ENCODE measurements around the gene DOK3. TPM values are rescaled to one million over a fixed set of nuclear protein-coding genes. Genes with fewer than 3 reads are reported as not detected.
A peak's percentile ranks its signal among the peaks of the same experiment; 100 is the strongest.

The DOK3 gene
- total RNA-seq, 1 experiment from 2014 or later: 138 TPM

- H3K9me3 ChIP-seq (ENCODE audit: low read length): no peaks in the 10 kb centered on the region
- no peaks in the 10 kb centered on the region for H3K9me2 ChIP-seq (replicated peaks; ENCODE audit: insufficient read depth, low read length)
- H4K20me1 ChIP-seq (ENCODE audit: insufficient read depth, low read depth, low read length): peaks cover 8% of the 10 kb centered on the region; the same call in 1 of the 2 replicates
- H3K4me2 ChIP-seq (ENCODE audit: low read depth, low read length, poor library complexity, severe bottlenecking): no peak overlapping the region
- DNase-seq: no peak
- no peak overlapping the region for H3K27ac ChIP-seq (ENCODE audit: low read length)
- H2AFZ ChIP-seq (ENCODE audit: low read length): no peak overlapping the region
- peaks cover 17% of the 10 kb centered on the region for H3K4me1 ChIP-seq (ENCODE audit: low read length)
- H3K9ac ChIP-seq (ENCODE audit: low read length): no peak overlapping the region
- H3K27me3 ChIP-seq (ENCODE audit: low read length): no peaks in the 10 kb centered on the region
- H3K36me3 ChIP-seq (ENCODE audit: insufficient read depth, low read length): peaks cover 10% of the 10 kb centered on the region
- no peaks in the 10 kb centered on the region for H3K79me2 ChIP-seq (ENCODE audit: low read length)
- H3K4me3 ChIP-seq (ENCODE audit: low read length): no peak overlapping the region
Measured at GRCh38 chr5:177462021-177462670, 47.5 kb downstream of the DOK3 start.

- Histone ChIP-seq H3K4me1 (ENCODE audit: low read length) (peaks cover 35% of the 10 kb centered on the region), H3K9me3 (ENCODE audit: low read length) (no peaks in the 10 kb centered on the region), H3K4me3 (ENCODE audit: low read length) (no peak overlapping the region), H3K9ac (ENCODE audit: low read length) (no peak overlapping the region), H3K79me2 (ENCODE audit: low read length) (no peaks in the 10 kb centered on the region), H3K4me2 (ENCODE audit: low read depth, low read length, poor library complexity, severe bottlenecking) (no peak overlapping the region), H3K36me3 (ENCODE audit: insufficient read depth, low read length) (0 out of 2 replicates have a peak, but pooled peaks cover under 1% of the 10 kb centered on the region), H3K9me2 (replicated peaks; ENCODE audit: insufficient read depth, low read length) (no peaks in the 10 kb centered on the region), H3K27ac (ENCODE audit: low read length) (no peak overlapping the region), H2AFZ (ENCODE audit: low read length) (no peak overlapping the region), H3K27me3 (ENCODE audit: low read length) (no peaks in the 10 kb centered on the region), H4K20me1 (ENCODE audit: insufficient read depth, low read depth, low read length) (peaks cover 8% of the 10 kb centered on the region; the same call in 1 of the 2 replicates)
- no peak for DNase-seq
Measured at GRCh38 chr5:177459819-177460628, 49.6 kb downstream of the DOK3 start.

GRCh38 chr5:177459357-177459756, 50.3 kb downstream of the DOK3 start:
- no peaks in the 10 kb centered on the region for H3K9me2 ChIP-seq (replicated peaks; ENCODE audit: insufficient read depth, low read length)
- H3K27ac ChIP-seq (ENCODE audit: low read length): no peak overlapping the region
- no peak overlapping the region for H2AFZ ChIP-seq (ENCODE audit: low read length)
- H3K36me3 ChIP-seq (ENCODE audit: insufficient read depth, low read length): no peaks in the 10 kb centered on the region
- no peaks in the 10 kb centered on the region for H3K79me2 ChIP-seq (ENCODE audit: low read length)
- DNase-seq: no peak
- H4K20me1 ChIP-seq (ENCODE audit: insufficient read depth, low read depth, low read length): peaks cover 8% of the 10 kb centered on the region; the same call in 1 of the 2 replicates
- H3K9me3 ChIP-seq (ENCODE audit: low read length): no peaks in the 10 kb centered on the region
- H3K4me3 ChIP-seq (ENCODE audit: low read length): no peak overlapping the region
- no peak overlapping the region for H3K4me2 ChIP-seq (ENCODE audit: low read depth, low read length, poor library complexity, severe bottlenecking)
- no peak overlapping the region for H3K9ac ChIP-seq (ENCODE audit: low read length)
- no peaks in the 10 kb centered on the region for H3K27me3 ChIP-seq (ENCODE audit: low read length)
- H3K4me1 ChIP-seq (ENCODE audit: low read length): peaks cover 38% of the 10 kb centered on the region

GRCh38 chr5:177458912-177459350, 50.7 kb downstream of the DOK3 start:
- no peaks in the 10 kb centered on the region for H3K36me3 ChIP-seq (ENCODE audit: insufficient read depth, low read length)
- H3K79me2 ChIP-seq (ENCODE audit: low read length): no peaks in the 10 kb centered on the region
- H3K27me3 ChIP-seq (ENCODE audit: low read length): no peaks in the 10 kb centered on the region
- no peaks in the 10 kb centered on the region for H3K9me3 ChIP-seq (ENCODE audit: low read length)
- H3K4me3 ChIP-seq (ENCODE audit: low read length): no peak overlapping the region
- H2AFZ ChIP-seq (ENCODE audit: low read length): no peak overlapping the region
- DNase-seq: peak; percentile 77
- H4K20me1 ChIP-seq (ENCODE audit: insufficient read depth, low read depth, low read length): peaks cover 8% of the 10 kb centered on the region; the same call in 1 of the 2 replicates
- H3K4me1 ChIP-seq (ENCODE audit: low read length): peaks cover 41% of the 10 kb centered on the region
- no peaks in the 10 kb centered on the region for H3K9me2 ChIP-seq (replicated peaks; ENCODE audit: insufficient read depth, low read length)
- no peak overlapping the region for H3K27ac ChIP-seq (ENCODE audit: low read length)
- no peak overlapping the region for H3K4me2 ChIP-seq (ENCODE audit: low read depth, low read length, poor library complexity, severe bottlenecking)
- no peak overlapping the region for H3K9ac ChIP-seq (ENCODE audit: low read length)

- no peak overlapping the region for H3K4me2 ChIP-seq (ENCODE audit: low read depth, low read length, poor library complexity, severe bottlenecking)
- no peak for DNase-seq
- H3K27ac ChIP-seq (ENCODE audit: low read length): no peak overlapping the region
- peaks cover 49% of the 10 kb centered on the region for H3K4me1 ChIP-seq (ENCODE audit: low read length)
- no peaks in the 10 kb centered on the region for H3K9me2 ChIP-seq (replicated peaks; ENCODE audit: insufficient read depth, low read length)
- H3K27me3 ChIP-seq (ENCODE audit: low read length): no peaks in the 10 kb centered on the region
- H3K79me2 ChIP-seq (ENCODE audit: low read length): peaks cover 3% of the 10 kb centered on the region
- no peak overlapping the region for H3K4me3 ChIP-seq (ENCODE audit: low read length)
- H4K20me1 ChIP-seq (ENCODE audit: insufficient read depth, low read depth, low read length): peaks cover 8% of the 10 kb centered on the region; the same call in 1 of the 2 replicates
- H3K36me3 ChIP-seq (ENCODE audit: insufficient read depth, low read length): no peaks in the 10 kb centered on the region
- H3K9ac ChIP-seq (ENCODE audit: low read length): no peak overlapping the region
- H2AFZ ChIP-seq (ENCODE audit: low read length): no peak overlapping the region
- no peaks in the 10 kb centered on the region for H3K9me3 ChIP-seq (ENCODE audit: low read length)
Measured at GRCh38 chr5:177457852-177458681, 51.6 kb downstream of the DOK3 start.

GRCh38 chr5:177456976-177457851, 52.4 kb downstream of the DOK3 start:
- Histone ChIP-seq H3K79me2 (ENCODE audit: low read length) (peaks cover 8% of the 10 kb centered on the region), H3K27ac (ENCODE audit: low read length) (peak overlapping the region; percentile 53), H4K20me1 (ENCODE audit: insufficient read depth, low read depth, low read length) (peaks cover 8% of the 10 kb centered on the region; the same call in 1 of the 2 replicates), H3K4me1 (ENCODE audit: low read length) (peaks cover 57% of the 10 kb centered on the region), H3K36me3 (ENCODE audit: insufficient read depth, low read length) (no peaks in the 10 kb centered on the region), H3K9me3 (ENCODE audit: low read length) (no peaks in the 10 kb centered on the region), H3K9me2 (replicated peaks; ENCODE audit: insufficient read depth, low read length) (no peaks in the 10 kb centered on the region), H2AFZ (ENCODE audit: low read length) (no peak overlapping the region), H3K9ac (ENCODE audit: low read length) (peak overlapping the region; percentile 53), H3K27me3 (ENCODE audit: low read length) (no peaks in the 10 kb centered on the region), H3K4me2 (ENCODE audit: low read depth, low read length, poor library complexity, severe bottlenecking) (peak overlapping the region; percentile 87), H3K4me3 (ENCODE audit: low read length) (peak overlapping the region; percentile 51; the same call in 1 of the 2 replicates)
- DNase-seq: peak; percentile 98

GRCh38 chr5:177456591-177456964, 53.0 kb downstream of the DOK3 start:
- no peak overlapping the region for H2AFZ ChIP-seq (ENCODE audit: low read length)
- H3K9me3 ChIP-seq (ENCODE audit: low read length): no peaks in the 10 kb centered on the region
- no peaks in the 10 kb centered on the region for H3K27me3 ChIP-seq (ENCODE audit: low read length)
- peak overlapping the region; percentile 51; the same call in 1 of the 2 replicates for H3K4me3 ChIP-seq (ENCODE audit: low read length)
- H3K4me2 ChIP-seq (ENCODE audit: low read depth, low read length, poor library complexity, severe bottlenecking): peak overlapping the region; percentile 87
- no peak for DNase-seq
- H3K27ac ChIP-seq (ENCODE audit: low read length): peak overlapping the region; percentile 53
- H3K9ac ChIP-seq (ENCODE audit: low read length): peak overlapping the region; percentile 53
- peaks cover 8% of the 10 kb centered on the region; the same call in 1 of the 2 replicates for H4K20me1 ChIP-seq (ENCODE audit: insufficient read depth, low read depth, low read length)
- H3K79me2 ChIP-seq (ENCODE audit: low read length): peaks cover 8% of the 10 kb centered on the region
- no peaks in the 10 kb centered on the region for H3K9me2 ChIP-seq (replicated peaks; ENCODE audit: insufficient read depth, low read length)
- H3K36me3 ChIP-seq (ENCODE audit: insufficient read depth, low read length): no peaks in the 10 kb centered on the region
- peaks cover 60% of the 10 kb centered on the region for H3K4me1 ChIP-seq (ENCODE audit: low read length)
